GM19324 (cell line): ENCODE data around the gene CIZ1.
"Not testable (repeated sequence)": the region's sequence is repeated elsewhere in the genome, so short reads cannot be mapped to it uniquely, and the experiment has no call there.

ENCODE experiments used
- ATAC-seq: cut with Tn5 transposase; IDR thresholded peaks from one replicate; pipeline ENCODE4 v1.9.1; 2021; ENCODE audit warnings: mild to moderate bottlenecking, moderate library complexity; ENCODE audit not compliant: unreplicated experiment, low FRiP score

Gene CIZ1

DNA sequence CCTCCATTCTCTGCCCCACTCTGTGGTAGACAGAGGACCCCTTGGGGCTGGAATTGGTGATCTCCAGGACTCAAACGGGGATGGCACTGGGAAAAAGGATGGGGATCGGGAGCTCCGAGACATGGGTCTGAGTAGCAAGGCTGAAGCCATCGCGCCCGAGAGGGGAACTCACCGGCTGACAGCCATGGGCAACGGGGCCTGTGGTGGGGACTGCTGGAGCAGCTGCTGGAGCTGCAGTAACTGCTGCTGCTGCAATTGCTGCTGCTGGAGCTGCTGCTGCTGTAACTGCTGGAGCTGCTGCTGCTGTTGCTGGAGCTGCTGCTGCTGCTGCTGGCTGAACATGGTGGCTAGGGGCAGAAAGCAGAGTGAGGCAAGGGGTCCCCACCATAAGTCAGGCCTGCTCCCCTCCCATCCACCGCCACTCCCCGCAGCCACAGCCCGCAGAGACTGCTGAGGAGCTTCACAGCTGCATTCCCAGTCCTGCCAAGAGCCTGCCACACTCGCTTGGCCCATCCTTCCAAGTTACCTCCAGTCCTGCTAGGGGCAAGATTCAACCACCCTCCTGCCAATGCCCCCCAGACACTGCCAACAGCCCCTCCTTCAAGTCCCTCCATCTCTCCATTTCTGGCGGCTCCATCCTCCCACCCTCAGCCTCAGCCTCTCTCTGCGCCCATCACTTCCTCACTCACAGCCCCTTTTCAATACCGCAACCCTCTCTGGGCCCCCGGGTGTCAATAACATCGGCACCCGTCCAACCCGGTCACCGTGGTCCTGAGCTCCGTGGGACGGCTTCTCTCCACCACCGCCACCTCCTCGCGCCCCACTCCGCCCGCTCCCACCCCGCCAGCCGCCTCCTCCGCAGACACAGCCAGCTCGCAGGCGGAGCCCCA lies 611 bp downstream of the CIZ1 start:
- ATAC-seq: no peak

GRCh38 chr9:128190013-128190412 lies 1.4 kb downstream of the CIZ1 start:
- ATAC-seq: no peak

DNA sequence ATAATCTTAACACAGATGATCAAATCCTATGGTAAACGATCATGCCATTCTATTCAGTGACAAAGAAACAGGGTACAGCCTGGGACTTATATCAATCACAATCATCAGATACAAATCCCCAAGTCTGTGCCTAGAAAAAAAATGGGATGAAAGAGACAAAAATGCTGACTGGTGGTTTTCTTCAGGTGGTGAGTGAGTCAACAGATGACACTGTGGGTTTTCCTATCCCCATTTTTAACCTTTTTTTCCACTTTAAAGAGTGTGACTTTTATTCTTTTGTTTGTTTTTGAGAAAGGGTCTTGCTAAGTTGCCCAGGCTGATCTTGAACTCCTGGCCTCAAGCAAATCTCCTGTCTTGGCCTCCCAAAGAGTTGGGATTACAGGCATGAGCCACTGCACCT lies 3.2 kb downstream of the CIZ1 start:
- ATAC-seq: no peak

DNA sequence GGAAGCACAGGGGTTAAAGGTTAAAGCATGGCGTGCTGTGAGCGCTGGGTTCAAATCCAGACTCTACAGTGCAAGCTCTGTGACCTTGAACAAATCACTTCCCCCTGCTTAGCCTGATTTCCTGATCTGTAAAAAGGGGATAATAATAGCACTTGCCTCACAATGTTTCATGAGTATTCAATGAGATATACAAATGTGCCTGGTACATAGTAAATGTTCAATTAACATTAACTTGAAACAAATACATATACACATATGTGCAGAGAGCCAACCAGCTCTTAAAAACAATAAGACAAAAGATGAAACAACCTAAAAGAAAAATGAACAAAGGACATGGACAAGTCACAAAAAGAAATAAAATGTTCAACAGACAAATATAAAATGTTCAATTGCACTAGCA lies 4.0 kb downstream of the CIZ1 start:
- no peak for ATAC-seq

DNA sequence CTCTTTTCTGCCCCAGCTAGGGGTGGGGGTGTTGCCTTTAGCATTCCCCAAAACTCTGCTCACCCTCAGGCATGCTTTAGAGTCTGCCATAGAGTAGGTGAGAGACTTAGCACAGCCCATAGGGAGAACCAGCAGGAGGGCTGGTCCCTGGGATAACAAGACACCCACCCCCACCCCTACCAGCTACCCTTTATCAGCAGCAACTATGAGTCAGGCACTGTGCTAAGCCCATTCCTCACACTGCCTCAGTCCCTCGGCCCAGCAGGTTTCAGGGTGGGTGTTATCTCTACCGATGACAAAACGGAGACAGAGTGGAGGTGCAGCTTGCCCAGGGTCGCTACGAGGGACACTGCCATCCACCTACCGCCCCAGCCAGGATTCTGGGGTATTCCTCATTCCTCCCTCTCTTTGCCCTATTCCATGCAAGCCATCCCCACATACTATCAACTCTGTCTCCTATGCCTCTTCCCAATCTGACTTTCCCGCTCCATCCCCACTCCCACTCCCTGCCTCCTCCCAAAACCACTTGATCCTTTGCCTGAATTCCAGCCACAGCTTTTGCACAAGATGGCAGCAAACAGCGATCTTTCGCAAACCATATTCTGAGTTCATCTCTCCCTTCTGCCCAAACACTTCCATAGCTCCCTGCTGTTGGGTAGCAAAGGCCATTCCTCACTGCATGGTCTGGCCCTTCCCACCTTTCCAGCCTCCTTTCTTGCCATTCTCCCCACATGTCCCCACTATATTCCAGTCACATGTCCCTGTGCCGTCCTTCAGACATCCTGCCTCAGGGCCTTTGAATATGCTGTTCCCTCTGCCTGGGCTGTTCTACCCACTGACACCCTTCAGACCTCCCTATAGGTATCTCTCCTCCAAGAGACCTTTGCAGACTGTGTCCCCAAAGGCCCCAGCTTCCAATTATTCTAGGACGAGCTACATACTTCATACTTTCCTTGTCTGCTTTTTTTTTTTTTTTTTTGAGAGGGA lies 5.1 kb downstream of the CIZ1 start:
- ATAC-seq: no peak

GRCh38 chr9:128182893-128183588 lies 8.3 kb downstream of the CIZ1 start:
- ATAC-seq: no peak

DNA sequence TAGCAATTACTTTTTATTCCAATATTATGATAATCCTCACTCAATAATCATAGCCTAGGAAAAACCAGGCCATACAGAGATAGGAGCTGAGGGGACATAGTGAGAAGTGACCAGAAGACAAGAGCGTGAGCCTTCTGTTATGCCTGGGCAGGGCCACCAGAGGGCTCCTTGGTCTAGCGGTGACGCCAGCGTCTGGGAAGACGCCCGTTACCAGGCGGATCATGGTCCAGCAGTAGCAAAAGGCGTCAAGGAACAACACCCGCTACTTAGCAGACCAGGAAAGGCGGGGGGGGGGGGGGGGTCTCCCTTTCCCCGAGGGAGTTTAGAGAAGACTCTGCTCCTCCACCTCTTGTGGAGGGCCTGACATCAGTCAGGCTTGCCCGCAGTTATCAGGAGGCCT lies 9.9 kb downstream of the CIZ1 start:
- ATAC-seq: not testable (repeated sequence)

- no peak for ATAC-seq
Observed at GRCh38 chr9:128180447-128180846, 10.9 kb downstream of the CIZ1 start.

GRCh38 chr9:128180001-128180400 lies 11.4 kb downstream of the CIZ1 start:
- no peak for ATAC-seq

GRCh38 chr9:128178806-128179431 lies 12.5 kb downstream of the CIZ1 start:
- ATAC-seq: no peak

DNA sequence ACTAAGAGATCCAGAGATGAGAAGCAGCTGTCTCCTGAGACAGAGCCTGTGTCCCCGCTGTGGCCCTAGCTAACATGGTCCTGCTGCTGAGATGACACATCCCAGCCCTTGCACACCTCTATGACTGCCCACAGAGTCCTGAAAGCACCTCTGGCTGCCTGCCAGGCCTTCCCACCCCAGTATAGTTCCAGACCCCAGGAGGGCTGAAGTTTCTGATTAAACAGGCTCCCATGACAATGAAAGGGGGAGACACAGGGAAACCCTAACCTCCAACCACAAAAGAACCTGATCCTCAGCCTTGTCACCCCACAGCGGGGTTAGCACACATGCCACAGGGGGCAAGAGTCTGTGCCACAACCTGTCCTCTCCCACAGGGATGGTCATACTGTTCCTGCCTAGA lies 15.6 kb downstream of the CIZ1 start:
- ATAC-seq: no peak

DNA sequence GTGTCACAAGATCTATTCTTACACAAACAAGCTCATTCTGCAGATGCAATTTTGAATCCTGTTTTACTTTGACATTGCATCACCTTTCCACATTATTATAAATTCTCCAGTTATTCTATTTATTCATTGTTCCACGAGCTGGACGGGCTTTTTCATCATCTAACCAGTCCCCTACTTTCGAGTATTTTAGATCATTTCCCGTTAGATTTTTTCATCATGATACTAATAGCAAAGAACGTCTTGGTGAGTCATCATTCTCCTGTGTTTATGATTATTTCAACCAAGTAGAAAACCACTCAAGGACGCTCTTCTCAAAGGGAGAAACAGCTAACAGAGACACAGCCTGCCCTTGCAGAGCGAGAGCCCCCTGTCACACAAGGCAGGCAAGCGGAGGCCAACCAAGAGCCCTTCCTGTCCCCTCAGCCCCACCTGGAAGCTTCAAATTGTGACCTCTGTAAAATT lies 16.2 kb downstream of the CIZ1 start:
- ATAC-seq: no peak

GRCh38 chr9:128174062-128174461 lies 17.3 kb downstream of the CIZ1 start:
- no peak for ATAC-seq

- ATAC-seq: no peak
Observed at GRCh38 chr9:128169925-128170324, 21.4 kb downstream of the CIZ1 start.

GRCh38 chr9:128169492-128169891 lies 21.9 kb downstream of the CIZ1 start:
- no peak for ATAC-seq

DNA sequence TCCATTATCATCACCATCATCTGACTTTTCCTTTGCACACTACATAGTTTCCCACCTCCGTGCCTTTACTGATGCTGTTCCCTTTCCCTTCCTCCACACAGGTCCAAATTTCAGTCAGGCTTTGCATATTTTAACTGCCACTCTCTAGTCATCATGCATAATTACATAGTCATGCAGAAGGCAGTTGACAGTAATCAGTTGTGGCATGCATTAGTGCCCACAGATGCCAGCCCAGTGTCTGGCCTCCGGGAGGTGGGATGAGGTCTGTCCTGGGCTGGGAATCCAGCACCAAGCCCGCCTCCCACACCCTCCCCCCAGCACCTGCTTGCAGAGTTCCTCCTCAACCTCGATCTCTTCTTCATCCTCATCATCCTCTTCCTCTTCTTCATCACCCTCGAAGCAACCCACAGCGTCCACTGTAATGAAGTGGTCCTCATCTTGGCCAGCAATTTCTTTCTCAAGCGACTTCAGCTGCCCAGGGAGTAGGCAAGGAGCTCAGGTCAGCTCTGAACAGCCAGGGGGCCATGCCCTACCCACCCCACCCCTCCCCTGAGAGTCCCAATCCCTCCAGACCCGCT lies 22.6 kb downstream of the CIZ1 start:
- ATAC-seq: no peak

- no peak for ATAC-seq
Observed at GRCh38 chr9:128167209-128167608, 24.2 kb downstream of the CIZ1 start.

DNA sequence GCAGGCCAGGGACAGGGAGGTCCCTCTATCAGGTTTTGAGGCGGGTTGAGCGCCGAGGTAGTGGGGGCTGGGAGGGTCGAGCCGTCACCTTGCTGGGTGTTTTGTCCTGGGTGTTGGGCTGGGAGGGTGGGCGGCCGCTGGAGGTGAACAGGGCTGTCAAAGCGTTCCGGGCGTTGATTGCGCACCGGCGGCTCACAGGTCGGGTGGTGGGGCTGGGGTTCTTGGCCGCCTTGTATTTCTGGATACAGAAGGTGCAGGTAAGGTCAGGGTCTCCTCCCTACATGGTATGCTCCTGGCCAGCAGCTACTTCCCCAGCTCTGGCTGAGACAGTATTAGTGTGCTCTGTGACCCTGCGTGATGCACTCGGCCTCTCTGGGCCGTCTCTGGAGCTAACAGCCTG lies 25.2 kb downstream of the CIZ1 start:
- no peak for ATAC-seq

DNA sequence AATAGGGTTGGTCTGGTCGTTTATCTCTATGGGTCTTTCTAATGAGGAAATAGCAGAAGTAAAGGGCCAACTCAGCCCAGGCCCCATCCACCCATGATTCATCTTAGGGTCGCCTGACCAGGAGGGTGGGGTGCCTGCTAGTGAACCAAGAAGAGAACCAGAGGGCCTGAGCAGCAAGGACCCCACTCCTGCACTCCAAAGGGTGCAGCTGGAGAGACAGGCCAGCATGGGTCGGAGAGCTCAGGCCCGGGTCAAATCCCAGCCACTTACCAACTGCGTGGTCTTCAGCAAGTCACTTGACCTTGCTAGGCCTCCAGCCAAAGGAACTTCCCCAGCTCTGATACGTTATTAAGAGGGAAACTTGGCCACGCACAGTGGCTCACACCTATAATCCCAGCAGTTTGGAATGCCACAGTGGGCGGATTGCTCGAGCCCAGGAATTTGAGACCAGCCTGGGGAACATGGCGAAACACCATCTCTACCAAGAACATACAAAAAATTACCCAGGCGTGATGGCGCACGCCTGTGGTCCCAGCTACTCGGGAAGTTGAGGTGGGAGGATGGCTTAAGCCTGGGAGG lies 27.0 kb downstream of the CIZ1 start:
- no peak for ATAC-seq
